Aorta (tissue), 5 donors: Measurements from ENCODE around the gene LPAR1. TPM values are rescaled to one million over a fixed set of nuclear protein-coding genes. Genes with fewer than 3 reads are reported as not detected.

ENCODE experiments used
- ATAC-seq: fragments of 200-7000 bp; cut with Tn5 transposase; one replicate; pipeline ENCODE4 v1.9.1; 2022; ENCODE audit warnings: moderate library complexity; ENCODE audit not compliant: low FRiP score
- DNase-seq, 2 donors: peaks; one replicate each; pipeline ENCODE4 v3.0.0-alpha.2; 2020
- H3K27ac ChIP-seq, 2 donors: one replicate each; pipeline ENCODE4 v1.5.1; 2013; ENCODE audit warnings: low read length in 2 of 2, mild to moderate bottlenecking in 2 of 2, moderate library complexity in 2 of 2, control low read depth in 1 of 2, inconsistent platforms in 1 of 2, low read depth in 1 of 2
- H3K27me3 ChIP-seq, 2 donors: one replicate each; pipeline ENCODE4 v1.6.1; 2013; ENCODE audit warnings: control low read depth in 1 of 2, low read length in 1 of 2, mild to moderate bottlenecking in 1 of 2, moderate library complexity in 1 of 2; ENCODE audit not compliant: insufficient read depth in 2 of 2, control insufficient read depth in 1 of 2
- H3K36me3 ChIP-seq, 2 donors: one replicate each; pipeline ENCODE4 v1.6.1; 2013; ENCODE audit warnings: control low read depth in 1 of 2, low read length in 1 of 2, mild to moderate bottlenecking in 1 of 2; ENCODE audit not compliant: insufficient read depth in 2 of 2, control insufficient read depth in 1 of 2
- H3K4me1 ChIP-seq, 2 donors: one replicate each; pipeline ENCODE4 v1.6.1; 2013; ENCODE audit warnings: low read length in 2 of 2, control low read depth in 1 of 2, mild to moderate bottlenecking in 1 of 2, moderate library complexity in 1 of 2; ENCODE audit not compliant: insufficient read depth in 2 of 2, control insufficient read depth in 1 of 2
- H3K4me3 ChIP-seq, 2 donors: one replicate each; pipeline ENCODE4 v1.5.1; 2013; ENCODE audit warnings: low read length in 2 of 2, control low read depth in 1 of 2, mild to moderate bottlenecking in 1 of 2
- H3K9me3 ChIP-seq: one replicate; pipeline ENCODE4 v1.6.1; 2013; ENCODE audit warnings: mild to moderate bottlenecking, low read length; ENCODE audit not compliant: control insufficient read depth
- WGBS, 2 donors: extraction: QIAGEN DNeasy Blood & Tissue Kit; methylation state at CpG; one replicate each; pipeline ENCODE4 v1.1.7; 2013; 5-methylcytosine and 5-hydroxymethylcytosine counted together
- intact Hi-C, 2 donors: fragments of 100-400 bp; cut with DNase I; formaldehyde crosslinking; loops; one replicate each; pipeline versions ENCODE4 v1.14.2 to v1.15.0; 2022
- polyA plus RNA-seq, 2 donors: library from polyadenylated mRNA; stranded (reverse); fragments of 200-250 nt; gene quantifications; one replicate each; pipeline ENCODE4 v1.2.3, GENCODE V29; 2013
- total RNA-seq, 2 donors: library from RNA; stranded (reverse); fragmentation: NEBNext Ultra II Directional; extraction: Animal tissue kit (Norgen Biotek cat#: 25700); gene quantifications; one replicate each; pipeline ENCODE4 v1.2.1, GENCODE V29; 2021
- donor health status: healthy with polysubstance abuse.
- donor health status: Bipolar disorder and iron deficiency.
- donor health status: DM: no; HTN: no; CAD: no.
- donor health status: DM: no; HTN: no; CAD: no.
- donor health status: DM: yes; HTN: yes; CAD: no.

Gene LPAR1
- total and polyA plus RNA-seq, 4 donors: 28.1 to 125 (median 94.4) TPM

DNA sequence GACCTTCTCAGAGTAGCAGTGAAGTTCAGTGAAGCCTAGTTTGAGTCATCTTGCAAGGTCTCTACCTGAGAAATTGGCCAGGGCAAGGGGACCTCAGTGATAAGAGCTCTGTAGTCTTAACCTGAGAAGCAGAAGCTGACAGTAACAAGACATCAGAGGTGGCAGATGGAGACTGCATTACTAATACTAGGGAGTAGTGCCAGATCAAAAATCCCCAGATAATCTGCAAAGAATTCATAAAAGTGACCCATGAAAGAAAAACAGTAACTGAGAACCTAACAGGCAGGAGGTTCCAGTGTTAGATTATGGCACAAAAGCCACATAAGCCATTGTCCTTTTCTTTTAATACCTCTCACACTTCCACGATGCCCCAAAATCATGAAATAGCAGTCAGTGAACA lies 194.1 kb downstream of the LPAR1 start:
- intact Hi-C loops: loop anchor here in 1 of 2 donors (5.0 kb wide), 1 partner anchor 62 kb away; no protein-coding TSS in a partner anchor
- Histone ChIP-seq H3K4me3 (no peak overlapping the region), H3K27me3 (no peaks in the 10 kb centered on the region), H3K27ac (no peak overlapping the region), H3K9me3 (no peaks in the 10 kb centered on the region), H3K36me3 (no peaks in the 10 kb centered on the region), H3K4me1 (no peaks in the 10 kb centered on the region)
- 83 to 92% methylated on average over 1 of the region's 1 CpG for WGBS, 2 donors
- ATAC-seq: no peak
- DNase-seq: no peak

DNA sequence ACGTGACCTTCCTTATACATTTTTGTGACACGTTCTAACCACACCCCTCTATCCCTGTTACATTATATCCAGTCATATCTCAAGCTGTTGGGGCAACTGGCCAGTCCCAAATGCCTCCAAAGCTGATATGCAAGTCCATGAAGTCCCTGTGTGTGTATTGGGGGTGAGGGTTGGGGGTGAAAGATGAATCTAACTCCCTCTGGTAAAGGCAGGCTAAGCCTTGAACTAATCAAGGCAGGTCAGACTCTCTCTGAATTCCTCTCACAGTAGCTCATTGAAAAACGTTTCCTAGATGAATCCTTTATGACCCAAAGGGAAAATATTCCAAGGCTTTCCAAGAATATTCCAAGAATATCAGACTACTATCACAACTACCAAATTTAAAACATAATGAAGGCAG lies 195.3 kb downstream of the LPAR1 start:
- WGBS, 2 donors: 54 to 55% methylated on average over 3 of the region's 3 CpGs
- Histone ChIP-seq H3K9me3 (no peaks in the 10 kb centered on the region), H3K36me3 (no peaks in the 10 kb centered on the region), H3K27me3 (no peaks in the 10 kb centered on the region), H3K4me3 (no peak overlapping the region), H3K4me1 (no peaks in the 10 kb centered on the region), H3K27ac (no peak overlapping the region)
- ATAC-seq (no peak), DNase-seq (no peak)
- intact Hi-C loops: loop anchor here in 1 of 2 donors (5.0 kb wide), 1 partner anchor 61 kb away; no protein-coding TSS in a partner anchor

- WGBS, 2 donors: 84 to 89% methylated on average over 9 of the region's 9 CpGs
- peaks cover 0 to 4% of the 10 kb centered on the region in 2 donors for H3K4me1 ChIP-seq
- H3K4me3 ChIP-seq: no peak overlapping the region
- no peaks in the 10 kb centered on the region for H3K27me3 ChIP-seq
- ATAC-seq (no peak), DNase-seq (no peak)
- no peaks in the 10 kb centered on the region for H3K36me3 ChIP-seq
- intact Hi-C loops: loop anchor here in 1 of 2 donors (5.0 kb wide), 1 partner anchor 60 kb away; no protein-coding TSS in a partner anchor
- H3K27ac ChIP-seq: no peak overlapping the region
- no peaks in the 10 kb centered on the region for H3K9me3 ChIP-seq
Measured at GRCh38 chr9:110842169-110842568, 196.1 kb downstream of the LPAR1 start.

DNA sequence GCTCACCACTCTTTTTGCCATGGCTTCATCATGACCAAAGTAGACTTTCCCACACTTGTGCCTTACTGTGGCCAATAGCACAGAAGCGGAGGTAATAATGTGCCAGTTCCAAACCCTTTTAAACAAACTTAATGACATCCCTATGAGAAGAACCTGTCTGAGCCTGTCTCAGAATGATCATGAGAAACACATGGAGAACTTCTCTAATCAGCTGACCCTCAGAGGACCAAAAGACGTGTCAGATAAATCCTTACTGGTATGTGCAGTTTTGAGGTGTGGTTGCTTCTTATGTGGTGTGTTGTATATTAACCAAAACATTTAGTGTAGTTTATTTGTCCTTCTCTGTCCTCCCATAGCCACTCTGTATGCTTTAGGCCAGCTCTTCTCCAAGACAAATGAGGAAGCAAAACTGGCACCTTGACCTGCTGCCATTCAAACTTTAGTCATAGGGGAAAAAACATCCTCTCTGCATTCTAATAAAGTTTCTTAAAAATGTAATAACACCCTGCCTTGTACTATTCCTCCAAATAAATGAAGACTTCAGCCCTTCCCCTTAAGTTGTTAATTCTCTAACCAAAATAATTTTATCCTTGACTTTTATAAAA lies 200.8 kb downstream of the LPAR1 start:
- no peak overlapping the region for H3K27ac ChIP-seq
- no peak for ATAC-seq
- no peak for DNase-seq
- H3K9me3 ChIP-seq: no peaks in the 10 kb centered on the region
- no peaks in the 10 kb centered on the region for H3K36me3 ChIP-seq
- no peak overlapping the region for H3K4me3 ChIP-seq
- intact Hi-C loops: no loop called here
- no peaks in the 10 kb centered on the region for H3K27me3 ChIP-seq
- H3K4me1 ChIP-seq: peaks cover 0 to 6% of the 10 kb centered on the region in 2 donors
- WGBS, 2 donors: 95 to 97% methylated on average over 2 of the region's 2 CpGs

- WGBS, 2 donors: 87 to 93% methylated on average over 1 of the region's 1 CpG
- intact Hi-C loops: no loop called here
- no peaks in the 10 kb centered on the region for H3K36me3 ChIP-seq
- H3K4me3 ChIP-seq: no peak overlapping the region
- H3K9me3 ChIP-seq: no peaks in the 10 kb centered on the region
- ATAC-seq (no peak), DNase-seq (no peak)
- H3K27ac ChIP-seq: no peak overlapping the region
- H3K27me3 ChIP-seq: no peaks in the 10 kb centered on the region
- H3K4me1 ChIP-seq: peaks cover 0 to 6% of the 10 kb centered on the region in 2 donors
Measured at GRCh38 chr9:110835859-110836271, 202.4 kb downstream of the LPAR1 start.

- DNase-seq: no peak
- H3K27ac ChIP-seq: no peak overlapping the region
- H3K9me3 ChIP-seq: no peaks in the 10 kb centered on the region
- H3K4me3 ChIP-seq: no peak overlapping the region
- H3K36me3 ChIP-seq: no peaks in the 10 kb centered on the region
- intact Hi-C loops: no loop called here
- ATAC-seq: no peak
- peaks cover 0 to 6% of the 10 kb centered on the region in 2 donors for H3K4me1 ChIP-seq
- 38 to 41% methylated on average over 3 of the region's 3 CpGs for WGBS, 2 donors
- no peaks in the 10 kb centered on the region for H3K27me3 ChIP-seq
Measured at GRCh38 chr9:110835404-110835803, 202.9 kb downstream of the LPAR1 start.

DNA sequence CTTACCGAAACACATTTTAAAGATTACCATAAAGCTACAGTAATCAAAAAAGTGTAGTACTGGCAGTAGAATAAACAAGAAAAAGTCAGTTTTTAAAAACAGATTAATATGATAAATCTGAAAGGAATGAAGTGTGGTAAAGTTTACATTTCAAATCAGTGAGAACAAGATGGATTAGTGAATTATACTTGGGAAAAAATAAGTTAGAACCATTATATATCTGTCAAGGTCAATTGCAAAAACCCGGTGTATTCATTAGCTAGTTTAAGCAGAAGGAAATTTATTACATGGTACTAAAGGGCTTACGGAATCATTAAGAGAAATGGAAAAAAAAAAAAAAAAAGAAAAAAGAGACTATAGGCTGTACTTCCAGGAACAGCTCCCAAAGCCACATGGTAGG lies 205.3 kb downstream of the LPAR1 start:
- ATAC-seq (no peak), DNase-seq (no peak)
- H3K4me1 ChIP-seq: peaks cover 0 to 8% of the 10 kb centered on the region in 2 donors
- intact Hi-C loops: no loop called here
- H3K36me3 ChIP-seq: no peaks in the 10 kb centered on the region
- H3K4me3 ChIP-seq: no peak overlapping the region
- no peaks in the 10 kb centered on the region for H3K27me3 ChIP-seq
- no peaks in the 10 kb centered on the region for H3K9me3 ChIP-seq
- H3K27ac ChIP-seq: no peak overlapping the region
- 73 to 83% methylated on average over 3 of the region's 3 CpGs for WGBS, 2 donors

GRCh38 chr9:110830495-110830894 lies 207.8 kb downstream of the LPAR1 start:
- no peak overlapping the region for H3K27ac ChIP-seq
- intact Hi-C loops: no loop called here
- WGBS, 2 donors: 95 to 97% methylated on average over 21 of the region's 21 CpGs
- DNase-seq: no peak
- no peaks in the 10 kb centered on the region for H3K9me3 ChIP-seq
- peaks cover 0 to 3% of the 10 kb centered on the region in 2 donors for H3K4me1 ChIP-seq
- no peaks in the 10 kb centered on the region for H3K36me3 ChIP-seq
- no peaks in the 10 kb centered on the region for H3K27me3 ChIP-seq
- no peak for ATAC-seq
- H3K4me3 ChIP-seq: no peak overlapping the region

GRCh38 chr9:110828264-110828663 lies 210.0 kb downstream of the LPAR1 start:
- no peaks in the 10 kb centered on the region for H3K36me3 ChIP-seq
- intact Hi-C loops: no loop called here
- peak; percentile 87 for ATAC-seq
- WGBS, 2 donors: 3 to 6% methylated on average over 3 of the region's 3 CpGs
- no peaks in the 10 kb centered on the region for H3K9me3 ChIP-seq
- no peaks in the 10 kb centered on the region for H3K27me3 ChIP-seq
- peak overlapping the region in 1 of 2 donors; percentile 25 for H3K27ac ChIP-seq
- DNase-seq: peak in 1 of 2 donors; percentile 72
- H3K4me1 ChIP-seq: peaks cover 0 to 3% of the 10 kb centered on the region in 2 donors
- no peak overlapping the region for H3K4me3 ChIP-seq
